GM12875 (cell line): ENCODE measurements around the gene NSD1.

Source experiments
- H3K4me3 ChIP-seq: one replicate; pipeline ENCODE4 v1.5.1; 2011; ENCODE audit warnings: low read depth, low read length, control low read depth
- CTCF ChIP-seq: IDR thresholded peaks from 2 replicates; pipeline ENCODE4 v1.5.1; 2011; ENCODE audit warnings: low read depth, mild to moderate bottlenecking, control low read depth, inconsistent platforms, low read length, moderate library complexity, borderline replicate concordance; ENCODE audit not compliant: insufficient read depth

Gene NSD1

GRCh38 chr5:177133096-177133852 lies at the start of gene NSD1:
TSS of gene NSD1 (plus strand) at chr5:177133773. CDS start at chr5:177135104, 1,331 bp downstream.
- TF ChIP-seq CTCF: no peak

GRCh38 chr5:177084175-177084574 lies 49.4 kb upstream of the NSD1 start:
- TF ChIP-seq CTCF: no peak
- no peak overlapping the region for H3K4me3 ChIP-seq

More at GRCh38 chr5:177133096-177133852, at the start of gene NSD1:
- peak within 1 kb of the TSS; percentile 93 for H3K4me3 ChIP-seq

GRCh38 chr5:177085985-177086653 lies 47.5 kb upstream of the NSD1 start:
- H3K4me3 ChIP-seq: no peak overlapping the region
- no peak for TF ChIP-seq CTCF

GRCh38 chr5:177086654-177087397 lies 46.7 kb upstream of the NSD1 start, which contains the start of gene FGFR4:
TSS of gene FGFR4 (plus strand) at chr5:177086915. CDS start at chr5:177089603, 2,688 bp downstream.
- TF ChIP-seq CTCF: peak; percentile 72
- H3K4me3 ChIP-seq: peak within 1 kb of the TSS; percentile 38

- TF ChIP-seq CTCF: no peak
Measured at GRCh38 chr5:177087398-177088005, 46.1 kb upstream of the NSD1 start.

GRCh38 chr5:177089127-177089526 lies 44.4 kb upstream of the NSD1 start:
- TF ChIP-seq CTCF: no peak
- H3K4me3 ChIP-seq: no peak overlapping the region

More at GRCh38 chr5:177087398-177088005, 46.1 kb upstream of the NSD1 start:
- H3K4me3 ChIP-seq: no peak overlapping the region
